HG02571 (cell line): ENCODE data around the gene VCX.
"Not testable (repeated sequence)": the region's sequence is repeated elsewhere in the genome, so short reads cannot be mapped to it uniquely, and the experiment has no call there.

Experiments
- ATAC-seq: cut with Tn5 transposase; IDR thresholded peaks from one replicate; pipeline ENCODE4 v1.9.1; 2021; ENCODE audit warnings: mild to moderate bottlenecking, moderate library complexity; ENCODE audit not compliant: unreplicated experiment

Gene VCX

DNA sequence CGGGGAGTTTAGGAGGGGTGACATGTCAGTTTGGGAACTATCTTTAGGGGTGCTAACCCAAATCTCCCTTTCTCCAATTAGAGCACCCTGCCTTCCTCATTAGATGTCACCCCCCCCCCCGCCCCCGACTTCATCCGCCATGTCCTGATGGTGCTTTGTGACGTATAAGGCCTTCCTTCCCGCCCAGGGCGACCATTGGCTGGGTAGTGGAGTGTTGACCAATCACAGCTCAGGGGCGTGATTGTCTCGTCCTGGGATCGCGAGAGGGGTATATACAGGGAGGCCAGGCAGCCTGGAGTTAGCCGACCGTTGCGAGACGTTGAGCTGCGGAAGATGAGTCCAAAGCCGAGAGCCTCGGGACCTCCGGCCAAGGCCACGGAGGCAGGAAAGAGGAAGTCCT, at the start of gene VCX:
VCX (plus strand) TSS at position 301 of the 400 bp plus-strand sequence; CDS start at position 334, 33 bp downstream.
- ATAC-seq, result not testable (repeated sequence)

DNA sequence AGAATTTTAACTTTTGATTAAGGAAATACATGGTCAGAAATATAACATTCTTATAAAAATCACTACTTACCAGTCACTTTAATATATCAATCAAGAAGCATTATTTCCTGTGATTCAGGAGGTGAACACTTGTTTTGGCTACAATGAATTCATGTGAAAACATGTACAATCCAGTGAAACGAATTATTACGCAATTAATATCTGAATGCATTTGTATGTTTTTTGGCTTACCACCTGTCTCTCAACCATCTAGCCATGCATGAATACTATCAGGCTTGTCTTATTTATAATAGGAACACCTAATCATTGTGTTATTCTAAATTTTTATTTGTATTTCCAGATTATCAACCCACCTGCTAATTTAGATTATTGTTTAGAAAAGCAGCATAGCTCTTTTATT, 44.6 kb upstream of the VCX start:
- ATAC-seq, result no peak

GRCh38 chrX:7801711-7802110, 41.3 kb upstream of the VCX start:
- ATAC-seq, result no peak

DNA sequence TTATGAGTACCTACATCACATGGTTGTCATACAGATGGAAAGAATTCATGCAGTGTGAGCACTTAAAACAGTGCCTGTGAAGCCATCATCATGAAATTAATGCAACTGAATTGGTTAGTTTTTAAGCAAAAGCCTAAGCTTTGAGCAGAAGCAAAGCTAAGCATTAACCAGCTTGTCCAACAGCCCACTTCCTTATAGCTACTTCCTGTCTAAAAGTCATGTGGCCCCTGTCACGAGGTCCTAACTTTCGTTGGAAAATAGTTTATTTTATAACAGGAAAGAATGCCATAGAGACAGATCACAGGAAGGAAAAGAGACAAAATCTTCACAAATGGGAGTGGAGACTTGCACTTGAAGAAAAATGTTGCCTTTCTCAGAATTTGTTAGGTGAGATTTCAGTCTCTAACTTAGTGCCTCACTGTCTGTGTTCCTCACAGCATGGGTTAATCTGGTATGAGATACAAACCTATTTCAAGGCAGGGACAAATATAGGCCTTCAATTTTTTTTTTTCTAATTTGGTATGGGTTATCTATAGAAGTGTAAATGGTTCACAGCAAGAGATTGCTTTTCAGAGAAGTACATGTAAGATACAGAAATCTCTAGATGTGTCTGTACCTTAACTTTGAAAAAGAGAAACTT, 27.7 kb upstream of the VCX start:
- ATAC-seq, result no peak

GRCh38 chrX:7828594-7828993, 14.4 kb upstream of the VCX start:
- no peak for ATAC-seq

GRCh38 chrX:7841084-7841805, 1.7 kb upstream of the VCX start:
- no peak for ATAC-seq

DNA sequence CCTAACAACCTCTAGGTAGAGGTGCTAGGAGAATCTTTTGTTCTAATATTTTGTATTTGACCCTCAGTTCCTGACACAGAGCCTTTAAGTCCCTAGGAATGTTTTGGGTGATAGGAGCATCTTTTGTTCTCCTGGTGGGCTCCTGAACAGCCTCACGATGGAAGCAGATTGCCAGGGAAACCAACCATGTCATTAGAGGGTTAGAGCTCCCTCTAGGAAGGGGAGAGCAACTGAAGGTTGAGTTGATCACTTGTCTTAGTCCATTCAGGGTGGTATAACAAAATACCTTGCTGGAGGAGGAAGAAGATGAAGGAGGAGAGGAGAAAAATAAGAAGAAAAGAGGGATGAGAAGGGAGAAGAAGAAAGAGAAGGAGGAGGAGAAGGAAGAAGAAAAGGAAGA, 9.2 kb downstream of the VCX start:
- ATAC-seq, result no peak

GRCh38 chrX:7872042-7872441, 29.1 kb downstream of the VCX start:
- ATAC-seq, result no peak

GRCh38 chrX:7876957-7877356, 34.0 kb downstream of the VCX start:
- no peak for ATAC-seq

DNA sequence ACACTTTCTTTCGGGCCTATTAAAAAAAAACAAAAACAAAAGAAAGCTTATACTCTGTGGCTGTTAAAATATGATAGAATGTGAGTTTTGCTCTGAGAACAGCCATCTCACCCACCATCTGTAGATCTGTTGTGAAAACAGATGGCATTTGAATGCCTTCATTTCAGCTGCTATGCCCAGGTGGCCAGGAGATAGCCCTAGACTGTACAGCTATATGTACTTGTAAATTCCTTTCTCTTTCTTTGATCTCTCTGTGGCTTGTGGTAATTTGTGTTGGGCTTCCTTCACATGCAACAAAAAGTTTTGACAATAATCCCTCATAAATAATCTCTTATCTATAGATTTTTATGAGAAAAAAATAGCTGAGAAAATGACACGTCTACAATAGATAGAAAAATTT, 46.2 kb downstream of the VCX start:
- ATAC-seq, result no peak

GRCh38 chrX:7889680-7890079, 46.7 kb downstream of the VCX start:
- no peak for ATAC-seq

DNA sequence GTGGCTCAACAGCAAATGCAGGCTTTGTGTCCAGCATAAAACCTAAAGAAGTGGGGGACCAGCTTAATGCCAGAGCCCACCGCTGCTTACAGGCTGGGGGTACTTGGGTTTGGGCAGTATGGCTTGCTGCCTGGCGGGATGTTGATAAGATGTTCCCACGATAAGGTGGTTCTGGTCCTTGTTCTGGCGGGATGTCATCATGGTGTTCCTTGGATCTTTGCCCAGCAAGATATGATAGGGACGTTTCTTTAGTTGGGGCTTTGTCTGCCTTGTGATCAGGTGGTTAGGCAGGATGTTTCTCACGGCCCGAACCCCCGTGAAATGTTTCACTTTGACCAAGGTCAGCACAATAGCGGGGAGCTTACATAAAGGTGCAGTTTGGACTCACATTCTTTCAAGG, 49.0 kb downstream of the VCX start:
- ATAC-seq, result no peak
